CD4-positive, alpha-beta T cell treated with Interleukin-2 at 100 ng/mL for 4 hours (primary cell): ENCODE measurements around the gene ANGPTL2.

Experiments
- DNase-seq: peaks from one replicate; pipeline ENCODE4 v3.0.0-alpha.2; 2020; ENCODE audit warnings: low spot score

The ANGPTL2 gene

GRCh38 chr9:127136081-127136879, 13.8 kb upstream of the ANGPTL2 start:
- DNase-seq: no peak

DNA sequence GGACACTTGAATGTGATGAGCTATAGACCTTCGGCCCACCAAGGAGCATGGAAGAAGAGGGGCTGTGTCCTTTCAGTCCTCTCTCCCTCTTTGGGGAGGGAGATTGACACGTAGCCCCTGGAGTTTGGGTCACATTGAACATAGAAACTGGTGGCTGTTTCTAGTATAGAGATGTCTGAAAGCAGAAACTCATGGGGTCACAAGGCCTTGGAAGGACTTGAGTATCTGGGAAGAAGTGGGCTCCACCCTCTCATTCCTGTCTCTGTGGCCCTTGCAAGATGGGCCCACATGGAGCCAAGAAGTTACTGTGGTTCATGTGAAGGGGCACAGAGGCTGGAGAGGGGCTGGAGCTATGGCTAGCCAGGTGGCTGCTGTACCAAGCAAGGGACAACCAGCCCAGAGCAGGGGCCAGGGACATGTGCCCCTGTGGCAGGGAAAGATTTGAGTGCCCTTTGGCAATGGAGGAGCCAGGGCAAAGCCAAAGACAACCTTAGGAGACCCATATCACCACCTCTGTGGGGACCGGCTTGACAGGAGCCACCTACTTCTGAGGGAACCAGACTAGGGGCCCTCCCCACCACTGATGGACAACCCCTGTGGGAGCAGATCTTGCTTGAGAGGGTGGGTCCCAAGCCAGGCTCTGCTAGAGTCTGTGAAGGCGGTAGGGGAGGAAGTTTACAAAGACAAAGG, 12.8 kb upstream of the ANGPTL2 start:
- DNase-seq: no peak

DNA sequence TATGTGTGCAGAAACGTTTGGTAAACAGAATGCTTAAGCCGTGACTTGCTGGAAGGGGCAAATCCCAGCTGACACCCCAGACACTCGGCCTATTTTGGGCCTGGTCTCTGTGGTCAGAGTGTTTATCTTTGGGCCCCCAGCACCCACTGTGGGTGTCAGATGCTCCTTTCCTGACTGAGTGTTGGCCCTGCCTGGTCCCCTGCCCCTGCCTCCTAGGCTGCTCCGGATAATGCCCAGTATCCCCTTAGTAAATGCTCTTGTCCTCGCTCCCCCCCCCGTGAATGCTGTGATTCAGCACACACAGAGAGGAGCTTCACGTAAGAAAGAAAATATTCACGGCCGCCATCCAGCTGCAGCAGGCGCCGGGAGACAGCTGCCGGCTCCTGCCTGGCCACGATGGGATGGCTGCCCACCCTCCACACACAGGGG, 11.3 kb upstream of the ANGPTL2 start:
- DNase-seq: no peak

GRCh38 chr9:127132921-127133647, 10.6 kb upstream of the ANGPTL2 start:
- DNase-seq: no peak

GRCh38 chr9:127132375-127132774, 9.9 kb upstream of the ANGPTL2 start:
- DNase-seq: no peak

DNA sequence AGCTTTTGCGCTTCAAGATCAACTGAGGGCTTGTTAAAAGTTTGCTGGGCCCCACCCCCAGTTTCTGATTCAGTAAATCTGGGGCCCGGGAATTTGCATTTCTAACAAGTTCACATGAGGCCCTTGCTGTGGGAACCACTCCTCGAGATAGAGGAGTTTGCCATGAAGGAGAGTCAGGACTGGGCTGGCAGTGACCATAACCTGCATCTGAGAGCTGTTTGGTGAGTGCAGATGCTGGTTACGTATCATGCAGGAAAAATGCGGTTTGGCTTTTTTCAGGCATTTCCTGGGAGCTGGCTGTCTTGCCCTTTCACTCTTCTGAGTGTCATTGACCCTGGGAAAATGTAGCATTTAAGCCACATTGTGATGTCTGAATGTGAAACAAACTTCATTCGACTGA, 9.4 kb upstream of the ANGPTL2 start:
- no peak for DNase-seq

GRCh38 chr9:127130661-127131538, 8.5 kb upstream of the ANGPTL2 start:
- DNase-seq: no peak

GRCh38 chr9:127130235-127130634, 7.8 kb upstream of the ANGPTL2 start:
- DNase-seq: no peak

DNA sequence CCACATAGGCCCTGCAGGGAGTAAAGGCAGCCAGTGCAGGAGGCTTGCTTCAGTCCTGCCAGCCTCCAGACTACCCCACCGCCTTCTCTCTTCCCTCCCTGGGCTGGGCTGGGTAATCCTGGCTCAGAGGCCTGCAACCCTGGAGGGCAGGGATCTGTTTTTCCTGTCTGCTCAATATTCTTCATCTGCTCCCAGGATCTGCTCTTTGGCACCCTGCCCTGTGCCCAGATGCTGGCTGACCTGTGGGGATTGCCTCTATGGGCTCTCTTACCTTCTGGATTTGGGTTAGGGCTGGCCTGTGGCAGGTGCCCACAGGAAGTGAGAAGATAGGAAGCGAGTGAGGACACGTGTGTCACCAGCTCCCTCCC, 7.3 kb upstream of the ANGPTL2 start:
- no peak for DNase-seq

GRCh38 chr9:127129073-127129717, 6.8 kb upstream of the ANGPTL2 start:
- no peak for DNase-seq

DNA sequence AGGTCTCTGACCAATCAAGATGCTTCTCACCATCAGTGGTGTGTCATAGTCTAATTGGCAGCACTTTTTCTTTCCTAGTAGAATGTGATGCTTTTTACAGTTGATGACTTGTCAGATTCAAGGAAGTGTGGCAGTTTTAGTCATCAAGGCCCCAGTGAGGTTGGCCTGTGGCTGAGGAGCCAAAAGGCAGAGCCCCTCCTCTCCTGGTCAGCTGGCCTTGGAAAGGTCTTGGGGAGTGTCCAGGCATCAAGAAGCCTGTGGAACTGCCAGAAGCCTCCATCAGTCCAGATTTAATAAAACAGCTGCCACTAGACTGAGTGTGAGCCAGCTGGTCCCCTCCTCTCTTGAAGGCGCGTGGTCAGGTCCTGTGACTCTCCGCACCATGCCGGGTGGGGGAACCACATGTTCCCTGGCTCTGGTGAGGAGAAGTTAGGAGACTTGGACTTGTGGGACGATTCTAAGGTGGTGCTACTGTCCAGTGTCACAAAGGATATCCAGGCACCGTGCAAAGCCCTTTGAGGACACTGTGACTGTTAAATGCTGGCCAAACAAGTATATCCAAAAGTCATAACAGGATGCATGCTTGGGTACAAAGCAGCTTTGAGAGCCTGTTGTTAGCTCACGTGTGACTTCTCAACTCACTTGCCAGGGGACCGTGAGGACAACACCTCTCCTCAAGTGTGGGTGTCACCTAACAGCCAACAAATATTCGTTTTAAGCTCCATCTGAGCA, 6.1 kb upstream of the ANGPTL2 start:
- no peak for DNase-seq

DNA sequence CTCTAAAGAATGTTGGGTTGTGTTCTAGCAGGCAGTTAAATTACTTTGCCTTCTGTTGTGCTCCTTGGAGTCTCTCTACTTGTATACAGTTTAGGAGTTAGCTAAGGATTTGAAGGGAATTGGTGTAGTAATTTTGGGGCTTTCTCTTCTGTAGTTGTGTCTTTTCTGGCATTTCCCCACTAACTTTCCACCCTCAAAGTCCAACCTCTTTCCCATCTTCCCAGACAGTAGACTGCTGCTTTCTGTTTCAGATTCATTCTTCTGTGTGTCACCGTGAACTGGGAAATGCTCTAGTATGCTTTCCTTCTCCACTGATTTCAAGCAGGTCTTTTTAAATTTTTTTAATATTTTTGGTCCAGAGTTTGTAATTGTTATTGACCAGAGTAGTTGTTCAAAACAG, 4.5 kb upstream of the ANGPTL2 start:
- no peak for DNase-seq

GRCh38 chr9:127124792-127125191, 2.4 kb upstream of the ANGPTL2 start:
- DNase-seq: no peak

GRCh38 chr9:127124111-127124531, 1.7 kb upstream of the ANGPTL2 start:
- DNase-seq: no peak

- DNase-seq: no peak
Observed at GRCh38 chr9:127123064-127123890, 842 bp upstream of the ANGPTL2 start.

DNA sequence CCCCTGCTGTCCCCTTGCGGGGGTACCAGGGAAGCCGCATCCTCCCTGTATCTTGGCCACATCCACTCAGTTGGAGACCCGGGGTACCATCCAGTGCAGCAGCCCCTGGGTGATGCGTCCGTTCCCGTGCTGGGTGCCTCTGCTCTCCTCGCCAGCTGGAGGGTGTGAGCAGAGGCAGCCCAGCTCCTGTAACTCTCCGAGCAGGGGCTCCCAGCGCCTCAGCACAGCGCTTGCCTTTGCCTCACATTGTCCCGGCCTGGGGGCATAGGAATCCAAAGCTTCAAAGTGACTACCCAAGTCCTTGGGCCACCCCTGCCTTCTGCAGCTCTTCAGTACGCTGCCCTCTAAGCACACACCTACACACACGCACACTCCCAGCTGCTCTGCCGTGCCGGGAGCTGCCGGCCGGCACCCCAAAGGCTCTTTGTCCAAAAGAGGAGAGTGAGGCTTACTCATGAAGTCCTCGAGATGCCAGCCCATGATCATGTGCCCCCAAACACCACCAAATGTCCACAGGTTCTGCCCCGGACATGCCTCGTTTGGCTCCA, 733 bp downstream of the ANGPTL2 start:
- DNase-seq: no peak

- no peak for DNase-seq
Observed at GRCh38 chr9:127119320-127119709, 3.1 kb downstream of the ANGPTL2 start.

DNA sequence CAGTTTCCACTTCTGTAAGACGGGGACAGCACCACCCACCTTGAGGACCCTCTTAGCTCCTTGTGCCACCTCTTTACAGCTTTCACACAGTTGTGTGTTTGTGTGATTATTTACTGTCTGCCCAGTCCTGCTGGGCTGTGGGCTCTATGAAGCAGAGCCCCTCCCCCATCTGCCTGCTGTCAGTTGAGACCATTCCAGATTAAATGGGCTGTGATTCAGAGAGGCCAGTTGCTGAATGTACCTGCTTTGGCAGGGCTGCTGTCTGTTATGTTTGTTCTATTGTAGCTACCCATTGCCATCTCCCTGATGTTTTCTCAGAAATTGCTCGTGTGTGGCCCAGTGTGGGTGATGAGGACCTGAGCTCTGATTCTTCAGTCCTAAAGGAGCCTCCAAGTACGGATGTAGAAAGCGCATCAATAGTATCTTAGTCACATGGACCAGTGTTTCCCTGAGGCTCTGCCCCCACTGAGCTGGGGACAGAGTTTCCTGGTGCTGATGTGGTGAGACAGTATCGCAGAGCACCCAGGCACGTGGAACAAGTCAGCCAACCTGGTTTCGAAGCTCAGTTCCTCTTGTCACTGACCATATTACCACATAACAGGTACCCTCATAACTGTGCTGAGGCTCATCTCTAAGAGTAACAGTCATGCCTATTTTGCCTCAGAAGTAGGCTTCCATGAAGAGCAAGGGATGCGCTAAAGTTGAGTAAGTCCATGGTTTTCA, 3.7 kb downstream of the ANGPTL2 start:
- DNase-seq: no peak

DNA sequence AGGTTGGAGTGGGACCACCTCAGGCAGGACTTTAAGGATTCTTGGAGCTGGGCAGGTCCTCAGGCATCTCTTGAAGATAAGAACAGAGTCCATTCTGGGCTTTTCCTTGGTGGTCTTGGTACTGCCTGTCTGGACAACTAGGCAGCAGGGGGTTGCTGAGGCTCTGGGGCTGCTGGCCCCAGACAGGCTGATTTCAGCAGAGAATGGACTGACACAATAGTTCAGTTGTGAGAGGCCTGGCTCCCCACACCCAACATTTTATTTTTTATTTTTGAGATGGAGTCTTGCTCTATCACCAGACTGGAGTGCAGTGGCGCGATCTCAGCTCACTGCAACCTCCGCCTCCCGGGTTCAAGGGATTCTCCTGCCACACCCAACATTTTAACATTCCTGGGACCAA, 4.6 kb downstream of the ANGPTL2 start:
- no peak for DNase-seq
